NAMALWA (cell line): ENCODE results near the gene DKC1.
"Not testable (repeated sequence)": the region's sequence is repeated elsewhere in the genome, so short reads cannot be mapped to it uniquely, and the experiment has no call there.

Experiments
- DNase-seq: peaks from one replicate; pipeline ENCODE4 v3.0.0-alpha.2; 2015; ENCODE audit warnings: low spot score

The DKC1 gene

GRCh38 chrX:154793084-154793795 lies 30.6 kb downstream of the DKC1 start:
- DNase-seq = no peak

GRCh38 chrX:154795016-154795415 lies 32.4 kb downstream of the DKC1 start:
- no peak for DNase-seq

DNA sequence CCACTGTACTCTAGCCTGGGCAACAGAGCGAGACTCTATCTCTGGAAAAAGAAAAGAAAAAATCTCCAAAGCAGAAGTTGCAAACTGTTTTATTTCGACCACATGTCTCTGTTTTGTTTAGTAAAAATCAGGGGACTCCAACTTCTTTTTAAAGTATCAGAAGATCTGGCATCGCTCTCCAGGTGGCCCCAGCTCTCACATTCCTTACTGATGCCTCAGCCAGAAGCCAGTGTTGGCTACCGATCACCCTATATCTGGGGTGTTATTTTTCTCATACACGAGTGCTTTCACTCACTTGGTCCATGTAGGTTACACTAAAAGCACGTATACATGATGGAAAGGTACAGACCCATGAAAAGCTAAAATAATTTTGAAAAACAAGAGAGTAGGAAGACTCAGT lies 34.3 kb downstream of the DKC1 start:
- DNase-seq = no peak

GRCh38 chrX:154799556-154800348 lies 37.1 kb downstream of the DKC1 start:
- no peak for DNase-seq

GRCh38 chrX:154800478-154801210 lies 38.0 kb downstream of the DKC1 start:
- no peak for DNase-seq

- no peak for DNase-seq
Measured at GRCh38 chrX:154802947-154803346, 40.3 kb downstream of the DKC1 start.

GRCh38 chrX:154804261-154804956 lies 41.7 kb downstream of the DKC1 start:
- no peak for DNase-seq

- DNase-seq = peak; percentile 74
Measured at GRCh38 chrX:154804957-154805695, 42.5 kb downstream of the DKC1 start, which contains the start of gene MPP1. TSS of gene MPP1 (minus strand) at chrX:154805485. CDS start at chrX:154805373, 112 bp downstream.

- no peak for DNase-seq
Measured at GRCh38 chrX:154805696-154806091, 43.0 kb downstream of the DKC1 start.

GRCh38 chrX:154806837-154807501 lies 44.3 kb downstream of the DKC1 start:
- DNase-seq = no peak

DNA sequence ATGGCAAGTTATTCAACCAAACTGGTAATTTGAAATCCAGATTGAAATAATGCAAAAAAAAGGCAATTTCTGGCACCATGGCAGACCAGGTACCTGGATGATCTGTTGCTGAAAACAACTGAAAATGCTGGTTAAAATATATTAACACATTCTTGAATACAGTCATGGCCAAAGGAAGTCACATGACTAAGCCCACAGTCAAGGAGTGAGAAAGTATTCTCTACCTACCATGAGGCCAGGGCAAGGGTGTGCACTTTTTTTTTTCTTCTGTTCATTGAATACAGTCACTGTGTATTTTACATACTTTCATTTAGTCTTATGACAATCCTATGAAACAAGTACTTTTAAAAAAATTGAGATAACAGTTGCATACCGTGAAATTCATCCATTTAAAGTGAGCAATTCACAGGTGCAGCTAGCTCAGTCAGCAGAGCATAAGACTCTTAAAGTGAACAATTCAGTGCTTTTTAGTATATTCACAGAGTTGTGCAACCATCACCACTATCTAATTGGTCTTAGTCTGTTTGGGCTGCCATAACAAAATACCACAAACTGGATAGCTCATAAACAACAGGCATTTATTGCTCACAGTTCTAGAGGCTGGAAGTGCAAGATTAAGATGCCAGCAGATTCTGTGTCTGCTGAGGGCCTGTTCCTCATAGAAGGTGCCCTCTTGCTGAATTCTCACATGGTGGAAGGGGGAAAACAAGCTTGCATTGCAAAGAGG lies 47.4 kb downstream of the DKC1 start:
- no peak for DNase-seq

DNA sequence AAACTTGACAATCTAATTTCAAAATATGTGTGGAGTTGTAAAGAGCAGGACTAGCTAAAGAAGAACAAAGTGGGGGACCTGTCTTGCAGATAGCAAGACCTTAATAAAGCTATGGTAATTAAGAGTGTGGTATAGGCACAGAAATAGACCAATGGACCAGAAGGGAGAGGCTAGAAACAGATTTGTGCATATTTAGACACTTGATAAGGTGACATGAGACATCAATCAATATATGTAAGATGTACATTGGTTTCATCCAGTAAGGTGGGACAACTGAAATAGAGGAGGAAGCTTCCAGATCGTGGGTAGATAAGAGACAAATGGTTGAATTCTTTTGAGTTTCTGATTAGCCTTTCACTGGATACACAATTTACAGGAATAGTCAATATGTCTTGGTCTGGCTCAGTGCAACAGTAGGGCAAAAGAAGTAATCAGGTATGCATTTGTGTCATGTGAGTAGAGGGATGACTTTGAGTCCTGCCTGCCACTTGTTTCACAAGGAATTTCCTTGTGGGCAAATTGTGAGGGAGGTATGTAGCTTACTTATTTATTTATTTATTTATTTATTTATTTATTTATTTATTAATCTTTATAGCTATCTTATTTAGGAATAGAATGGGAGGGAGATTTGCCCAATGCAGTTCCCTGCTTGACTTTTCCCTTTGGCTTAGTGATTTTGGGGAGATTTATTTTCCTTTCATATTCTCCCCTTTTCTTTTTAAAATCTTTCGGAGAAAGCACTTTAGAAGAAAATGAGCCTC lies 49.9 kb downstream of the DKC1 start:
- no peak for DNase-seq

DNA sequence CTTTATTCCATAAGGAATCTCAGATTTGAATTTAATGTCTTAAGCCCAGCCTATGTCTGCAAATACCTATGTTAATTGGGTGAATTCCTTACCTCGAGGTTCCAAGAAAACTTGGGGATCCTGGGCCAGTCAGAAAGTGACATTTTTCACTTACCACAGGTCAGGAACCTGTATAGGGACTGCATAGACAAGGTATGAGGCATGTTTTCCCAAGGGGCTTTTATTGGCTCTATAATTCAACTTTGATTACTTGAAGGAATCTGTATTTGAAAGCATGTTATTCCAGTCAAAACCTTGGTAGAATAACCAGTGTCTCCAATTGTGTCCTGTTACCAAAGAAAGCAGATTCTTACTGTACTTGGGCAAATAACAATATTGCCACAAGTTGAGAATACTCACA lies 51.1 kb downstream of the DKC1 start:
- no peak for DNase-seq

DNA sequence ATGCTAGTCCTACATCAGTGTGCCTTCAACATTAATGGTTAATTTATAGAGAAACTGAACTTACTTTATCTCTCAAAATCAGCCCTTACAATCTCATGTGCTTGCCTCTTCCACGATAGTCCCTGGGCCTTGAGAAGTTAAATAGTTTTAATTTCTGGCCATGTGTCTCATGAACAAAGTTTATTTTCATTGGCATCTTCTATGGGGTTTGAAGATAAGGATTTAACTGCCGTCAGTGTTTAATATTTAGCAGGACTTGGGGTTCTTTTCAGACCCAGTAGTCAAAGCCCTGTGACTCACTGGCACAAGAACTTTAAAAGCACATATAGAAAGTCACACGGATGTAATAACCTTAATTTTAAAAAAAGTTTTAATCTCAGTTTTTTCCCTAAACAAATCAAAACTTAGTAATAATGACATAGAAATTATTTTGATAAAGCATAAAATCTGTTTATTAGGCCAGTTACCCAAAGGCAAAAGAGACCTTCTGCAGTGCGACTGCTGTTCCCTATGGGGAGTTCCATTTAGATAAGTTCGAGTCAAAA lies 52.7 kb downstream of the DKC1 start:
- DNase-seq = no peak

DNA sequence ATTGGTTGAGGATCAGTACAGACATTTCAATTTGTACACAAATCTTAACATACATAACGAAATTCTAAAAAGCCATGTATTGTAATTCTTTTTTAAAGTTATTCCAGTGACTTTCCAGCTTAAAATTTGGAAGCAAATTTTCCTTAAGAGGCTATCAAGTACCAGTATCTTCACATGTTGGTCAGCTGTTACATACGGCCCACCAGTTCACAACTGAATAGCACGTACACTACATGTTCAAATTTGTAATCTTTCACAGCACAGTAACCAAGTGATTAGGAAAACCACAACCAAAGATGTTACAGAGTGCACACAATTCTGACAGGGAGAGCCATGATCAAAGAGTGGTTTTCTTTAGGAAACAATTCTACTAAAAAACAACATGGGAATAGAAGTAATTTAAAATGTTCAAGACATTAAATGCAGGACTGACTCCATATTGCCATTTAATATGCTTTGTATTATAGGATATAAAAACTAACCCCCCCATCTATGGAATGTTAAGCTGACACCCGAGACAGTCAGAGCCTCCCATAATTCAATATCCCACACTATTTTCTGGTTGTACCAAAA lies 53.7 kb downstream of the DKC1 start:
- not testable (repeated sequence) for DNase-seq

GRCh38 chrX:154817048-154817618 lies 54.5 kb downstream of the DKC1 start:
- DNase-seq = not testable (repeated sequence)

- DNase-seq = peak; percentile 51
Measured at GRCh38 chrX:154818916-154819770, 56.5 kb downstream of the DKC1 start.
